NCI-H748 (cell line): ENCODE measurements around the gene BCAT1.
A peak's percentile ranks its signal among the peaks of the same experiment; 100 is the strongest.

Experiments used
- DNase-seq: peaks from one replicate; lab custom pipeline; 2025; ENCODE audit not compliant: unreplicated experiment; lab: John Stamatoyannopoulos, UW

Gene BCAT1

DNA sequence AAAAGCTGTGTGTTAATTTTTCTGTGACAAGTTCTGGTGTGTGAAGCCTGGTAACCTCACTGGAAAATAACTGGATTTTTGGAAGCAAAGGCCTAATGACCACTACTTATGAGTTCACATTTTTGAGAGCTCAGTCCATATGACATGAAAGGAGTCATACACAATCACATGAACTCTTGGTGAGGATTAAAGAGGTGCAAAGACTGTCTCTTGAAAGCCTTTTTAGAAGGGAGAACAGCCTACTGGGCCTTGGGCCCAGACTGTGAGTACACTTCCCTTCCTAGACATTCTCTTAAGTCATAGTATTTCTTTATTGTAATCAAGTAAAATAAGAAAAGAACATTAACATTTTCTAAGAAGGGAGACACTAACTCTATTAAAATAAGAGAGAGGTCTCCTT is 176.1 kb downstream of the BCAT1 start:
- DNase-seq = no peak

DNA sequence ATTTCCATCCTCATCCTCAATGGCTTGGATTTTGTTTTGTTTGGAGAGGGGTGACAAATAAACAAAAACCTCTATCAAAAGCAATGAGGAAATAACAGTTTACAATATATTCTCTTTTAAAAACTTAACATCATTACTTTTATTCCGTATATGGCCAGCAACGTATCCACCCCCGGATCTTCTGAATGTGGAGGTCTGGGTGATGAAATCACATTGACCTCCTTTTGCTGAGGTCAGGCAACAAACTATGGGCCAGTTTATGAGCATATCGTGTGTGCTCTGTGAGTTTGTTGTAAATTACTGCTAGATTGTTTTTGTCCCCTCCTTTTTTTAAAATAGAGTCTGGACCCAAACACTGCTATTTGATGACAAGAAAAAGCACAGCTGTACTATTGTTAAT is 178.1 kb downstream of the BCAT1 start:
- no peak for DNase-seq

DNA sequence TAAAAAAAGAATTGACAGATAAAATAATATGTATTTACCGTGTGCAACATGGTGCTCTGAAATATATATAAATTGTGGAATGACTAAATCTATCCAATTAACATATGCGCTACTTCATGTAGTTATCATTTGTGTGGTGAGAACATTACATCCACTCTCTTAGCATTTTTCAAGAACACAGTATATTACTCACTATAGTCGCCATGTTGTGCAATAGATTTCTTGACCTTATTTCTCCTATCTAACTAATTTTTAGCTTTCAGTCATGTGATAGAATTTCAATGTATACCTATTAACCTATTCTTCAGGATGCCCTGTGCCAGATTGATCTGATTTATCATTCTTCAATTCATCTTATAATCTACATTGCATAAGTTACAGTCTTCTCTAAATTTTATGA is 178.6 kb downstream of the BCAT1 start:
- no peak for DNase-seq

DNA sequence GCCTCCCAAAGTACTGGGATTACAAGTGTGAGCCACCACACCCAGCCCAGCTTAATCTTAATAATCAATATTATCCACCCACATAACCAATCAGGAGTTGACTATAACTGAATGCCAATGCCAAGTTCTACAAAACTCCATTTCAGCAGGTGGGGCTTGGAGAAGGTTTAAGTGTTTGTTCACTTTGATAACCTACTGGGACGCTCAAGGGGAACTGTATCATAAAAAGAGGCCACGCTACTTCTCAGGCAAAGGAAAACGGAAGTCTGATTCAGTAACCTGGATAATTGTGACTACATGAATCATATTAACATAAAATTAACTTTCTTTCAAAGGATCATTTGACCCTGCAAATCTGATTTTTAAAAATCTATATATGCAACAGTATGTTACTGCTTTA is 179.2 kb downstream of the BCAT1 start:
- no peak for DNase-seq

DNA sequence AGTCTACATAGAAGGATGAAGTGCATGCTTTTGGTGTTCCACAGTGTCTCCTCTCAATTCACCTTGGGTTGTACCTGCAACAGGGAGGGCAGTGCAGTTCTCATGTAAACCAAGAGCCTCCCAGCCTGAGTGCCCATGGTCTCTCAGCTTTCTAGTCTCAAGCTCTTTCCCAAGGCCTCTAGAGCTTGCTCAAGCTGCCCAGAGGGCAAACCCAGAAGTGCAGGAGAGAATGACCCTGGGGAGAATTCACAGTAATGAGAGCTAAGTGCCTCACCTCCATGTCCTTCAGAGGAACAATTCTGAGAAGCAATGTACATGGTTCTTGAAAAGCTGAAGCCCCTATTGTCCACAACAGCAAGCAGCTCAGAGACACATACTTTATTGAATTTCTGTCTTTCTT is 180.5 kb downstream of the BCAT1 start:
- DNase-seq = no peak

DNA sequence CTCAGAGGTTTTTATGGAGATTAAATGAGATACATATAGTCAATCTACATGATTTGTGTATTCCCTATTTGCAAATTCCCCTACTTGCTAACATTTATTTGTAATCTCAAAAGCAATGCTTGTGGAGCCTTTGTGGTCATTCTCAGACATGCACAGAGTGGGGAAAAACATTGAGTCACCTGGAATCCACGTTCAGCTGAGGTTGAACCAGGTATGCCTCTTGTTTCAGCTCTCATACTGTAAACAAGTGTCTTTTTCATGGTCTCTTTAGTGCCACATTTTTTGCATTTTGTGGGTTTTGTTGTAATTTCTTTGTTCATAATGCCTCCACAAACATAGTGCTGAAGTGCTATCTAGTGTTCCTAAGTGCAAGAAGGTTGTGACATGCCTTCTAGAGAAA is 181.9 kb downstream of the BCAT1 start:
- DNase-seq = no peak

DNA sequence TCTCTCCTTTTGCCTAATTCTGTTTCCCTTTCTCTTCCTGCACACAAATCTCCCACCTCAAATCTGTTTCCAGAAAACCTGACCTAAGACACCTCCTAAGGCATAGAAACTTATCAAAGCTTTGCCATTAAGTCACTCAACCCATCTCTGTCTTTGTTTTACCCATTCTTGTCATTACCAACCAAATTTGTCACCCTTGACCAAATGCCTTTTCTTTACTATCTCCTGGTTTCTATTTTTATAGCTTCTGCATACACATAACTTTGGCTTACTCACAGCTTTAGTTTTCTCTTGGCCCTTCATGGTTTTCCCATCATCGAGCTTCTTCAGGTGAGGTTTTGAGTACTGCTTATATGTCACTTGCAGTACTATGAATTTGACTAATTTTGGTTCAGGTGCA is 184.2 kb downstream of the BCAT1 start:
- DNase-seq = no peak

DNA sequence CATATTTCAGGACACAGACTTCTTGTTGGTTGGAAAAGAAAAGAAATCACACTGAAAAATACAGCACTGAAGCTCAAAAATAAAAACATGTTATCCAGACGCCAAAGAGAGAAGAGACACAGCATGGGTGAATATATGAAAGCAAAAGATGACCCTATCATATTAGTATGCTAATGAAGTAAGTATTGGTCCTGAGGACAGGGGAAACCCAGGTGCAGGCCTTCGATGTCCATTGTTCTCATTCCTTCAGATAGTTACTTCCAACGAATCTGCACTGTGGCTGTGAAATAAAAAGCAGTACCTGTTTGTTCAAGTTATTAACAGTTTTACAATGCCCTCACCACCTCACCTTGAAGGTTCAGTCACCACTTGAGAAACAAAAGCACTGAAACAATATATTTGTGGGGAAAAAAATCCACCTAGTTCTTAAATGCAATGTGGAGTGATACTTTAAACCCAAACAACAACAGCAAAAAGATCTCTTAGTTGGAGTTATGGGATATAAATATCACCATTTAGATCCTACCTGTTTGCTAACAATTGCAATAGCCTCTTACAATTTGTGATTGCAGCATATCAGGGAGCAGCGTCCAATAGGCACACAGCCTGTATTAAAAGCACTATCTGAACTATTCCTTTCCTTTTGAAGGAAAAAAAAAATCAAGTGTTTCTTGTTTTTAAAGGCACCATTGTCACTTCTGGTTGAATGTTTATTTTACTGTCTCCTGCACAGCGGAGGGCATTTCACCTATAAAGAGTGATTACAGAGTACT is 188.1 kb downstream of the BCAT1 start:
- peak; percentile 38 for DNase-seq

DNA sequence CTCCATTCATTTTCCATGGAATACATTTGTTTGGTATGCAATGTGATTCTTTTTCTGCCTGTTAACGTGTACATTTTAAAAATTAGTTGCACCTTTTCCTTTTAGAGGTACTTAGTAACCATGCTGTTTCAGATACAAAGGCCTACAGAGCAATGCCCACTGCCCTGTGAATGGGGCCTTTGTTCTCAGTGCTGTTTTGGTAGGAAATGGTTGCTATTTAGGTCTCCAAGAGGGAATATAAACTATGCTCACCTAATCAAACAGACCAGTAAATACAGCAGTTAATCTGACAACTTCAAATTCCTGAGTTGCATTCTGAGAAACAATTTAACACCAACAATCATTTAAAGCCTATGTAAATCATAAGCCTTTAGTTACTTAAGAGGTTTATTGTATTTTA is 188.7 kb downstream of the BCAT1 start:
- peak; percentile 78 for DNase-seq
